ENCODE data around the gene DCDC2.
"Not testable (repeated sequence)": the region's sequence is repeated elsewhere in the genome, so short reads cannot be mapped to it uniquely, and the experiment has no call there.

The DCDC2 gene

DNA sequence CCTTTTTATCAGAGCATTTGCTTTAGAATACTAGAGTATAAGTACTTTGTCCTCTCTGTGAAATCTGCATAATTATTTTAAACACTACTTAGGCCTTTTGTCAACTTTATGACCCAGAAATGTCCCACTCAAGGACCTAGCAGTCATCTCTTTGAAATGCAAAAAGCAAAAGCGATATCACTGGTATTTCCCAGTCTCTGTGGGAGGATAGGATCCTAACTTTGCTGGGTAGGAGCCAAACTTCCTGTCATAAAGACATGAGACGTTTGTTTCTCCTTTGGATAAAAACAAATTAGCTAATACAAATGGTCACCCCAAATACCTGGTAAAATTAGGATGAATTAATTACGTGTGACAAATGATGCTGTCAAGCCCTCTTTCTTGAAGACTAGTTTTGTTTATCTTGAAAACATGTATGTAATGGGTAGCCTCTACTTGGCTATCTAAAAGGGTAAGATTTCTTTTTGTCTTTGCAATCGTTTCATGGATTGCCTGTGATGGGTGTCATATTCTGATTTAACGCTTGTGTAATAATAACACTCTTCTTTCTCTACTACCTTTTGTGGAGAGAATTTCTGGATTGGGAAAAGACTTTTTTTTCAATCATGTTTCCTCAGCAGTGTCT, 36.2 kb downstream of the DCDC2 start:
- no peak for DNase-seq (ENCODE audit: extremely low read depth, low read depth)
- TF ChIP-seq, protein P1, sequence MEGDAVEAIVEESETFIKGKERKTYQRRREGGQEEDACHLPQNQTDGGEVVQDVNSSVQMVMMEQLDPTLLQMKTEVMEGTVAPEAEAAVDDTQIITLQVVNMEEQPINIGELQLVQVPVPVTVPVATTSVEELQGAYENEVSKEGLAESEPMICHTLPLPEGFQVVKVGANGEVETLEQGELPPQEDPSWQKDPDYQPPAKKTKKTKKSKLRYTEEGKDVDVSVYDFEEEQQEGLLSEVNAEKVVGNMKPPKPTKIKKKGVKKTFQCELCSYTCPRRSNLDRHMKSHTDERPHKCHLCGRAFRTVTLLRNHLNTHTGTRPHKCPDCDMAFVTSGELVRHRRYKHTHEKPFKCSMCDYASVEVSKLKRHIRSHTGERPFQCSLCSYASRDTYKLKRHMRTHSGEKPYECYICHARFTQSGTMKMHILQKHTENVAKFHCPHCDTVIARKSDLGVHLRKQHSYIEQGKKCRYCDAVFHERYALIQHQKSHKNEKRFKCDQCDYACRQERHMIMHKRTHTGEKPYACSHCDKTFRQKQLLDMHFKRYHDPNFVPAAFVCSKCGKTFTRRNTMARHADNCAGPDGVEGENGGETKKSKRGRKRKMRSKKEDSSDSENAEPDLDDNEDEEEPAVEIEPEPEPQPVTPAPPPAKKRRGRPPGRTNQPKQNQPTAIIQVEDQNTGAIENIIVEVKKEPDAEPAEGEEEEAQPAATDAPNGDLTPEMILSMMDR (IDR thresholded peaks at IDR 0.05; ENCODE audit: low read depth, low read length), result no peak

DNA sequence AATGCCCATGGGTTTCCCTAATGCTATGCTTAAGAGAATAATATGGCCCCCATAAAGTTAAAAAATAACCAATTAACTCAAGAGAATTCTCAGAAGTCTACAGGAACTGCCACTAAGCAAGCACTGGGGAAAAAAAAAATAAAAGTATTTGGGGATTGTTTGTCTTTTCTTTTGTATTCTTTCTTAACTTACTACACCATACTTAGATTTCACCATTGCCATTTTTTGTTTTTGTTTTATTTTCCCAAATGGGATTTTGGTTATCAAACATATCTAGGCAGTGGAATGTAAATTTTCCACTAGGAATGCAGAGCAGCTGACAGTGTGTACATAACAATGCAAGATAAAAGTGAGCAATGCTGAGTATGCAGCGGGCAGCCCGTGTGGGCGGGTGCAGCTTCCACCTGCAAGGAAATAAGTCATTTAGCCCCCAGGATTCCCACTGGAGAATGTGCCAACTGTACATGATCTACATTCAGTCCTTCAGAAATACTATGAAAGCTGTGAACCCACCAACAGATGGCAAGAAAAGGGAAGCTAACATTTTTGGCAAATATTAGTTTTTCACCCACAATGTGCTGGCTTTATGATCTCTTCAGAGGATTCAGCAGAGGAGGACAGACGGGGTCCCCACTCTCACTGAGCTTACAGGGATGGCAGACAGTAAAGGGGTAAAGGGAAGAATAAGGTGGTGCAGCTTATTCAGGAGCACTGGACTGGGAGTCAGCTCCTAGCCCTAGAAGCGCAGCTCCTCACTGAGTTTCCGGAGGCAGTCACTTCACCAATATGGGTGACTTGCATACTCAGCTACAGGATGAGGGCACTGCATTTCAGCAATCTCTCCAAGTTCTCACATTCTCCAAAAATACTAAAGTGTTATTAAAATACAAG, 44.4 kb downstream of the DCDC2 start:
- no peak for DNase-seq (ENCODE audit: extremely low read depth, low read depth)
- TF ChIP-seq, protein P1 (IDR thresholded peaks at IDR 0.05; ENCODE audit: low read depth, low read length), result no peak

DNA sequence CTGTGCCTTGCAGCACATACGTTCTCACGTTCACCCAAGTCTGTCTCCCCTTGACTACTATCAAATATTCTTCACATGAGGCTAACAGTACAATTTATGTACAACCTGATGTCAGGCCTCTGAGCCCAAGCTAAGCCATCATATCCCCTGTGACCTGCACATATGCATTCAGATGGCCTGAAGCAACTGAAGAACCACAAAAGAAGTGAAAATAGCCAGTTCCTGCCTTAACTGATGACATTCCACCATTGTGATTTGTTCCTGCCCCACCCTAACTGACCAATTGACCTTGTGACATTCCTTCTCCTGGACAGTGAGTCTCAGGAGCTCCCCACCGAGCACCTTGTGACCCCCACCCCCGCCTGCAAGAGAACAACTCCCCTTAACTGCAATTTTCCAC, 46.1 kb downstream of the DCDC2 start:
- not testable (repeated sequence) for DNase-seq (ENCODE audit: extremely low read depth, low read depth)

DNA sequence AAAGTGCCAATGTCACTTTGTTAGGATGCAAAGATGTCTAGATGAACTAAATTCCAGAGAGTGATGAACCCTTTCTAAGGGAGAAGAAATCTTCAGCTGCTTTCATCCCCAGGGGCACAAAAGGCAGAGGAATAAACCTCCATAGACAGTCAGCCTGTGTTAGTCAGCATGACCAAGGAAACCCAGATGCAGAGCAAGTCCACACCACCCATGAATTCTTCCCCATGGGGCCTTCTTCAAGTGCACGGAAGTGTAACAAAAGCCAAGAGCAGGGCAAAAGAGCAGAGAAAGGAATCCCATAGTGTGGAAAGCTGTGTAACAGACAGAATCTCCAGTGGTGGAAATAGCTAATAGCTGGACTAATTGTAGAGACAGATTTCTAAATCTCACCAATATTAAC, 50.0 kb downstream of the DCDC2 start:
- TF ChIP-seq, protein P1 (IDR thresholded peaks at IDR 0.05; ENCODE audit: low read depth, low read length), result no peak

DNA sequence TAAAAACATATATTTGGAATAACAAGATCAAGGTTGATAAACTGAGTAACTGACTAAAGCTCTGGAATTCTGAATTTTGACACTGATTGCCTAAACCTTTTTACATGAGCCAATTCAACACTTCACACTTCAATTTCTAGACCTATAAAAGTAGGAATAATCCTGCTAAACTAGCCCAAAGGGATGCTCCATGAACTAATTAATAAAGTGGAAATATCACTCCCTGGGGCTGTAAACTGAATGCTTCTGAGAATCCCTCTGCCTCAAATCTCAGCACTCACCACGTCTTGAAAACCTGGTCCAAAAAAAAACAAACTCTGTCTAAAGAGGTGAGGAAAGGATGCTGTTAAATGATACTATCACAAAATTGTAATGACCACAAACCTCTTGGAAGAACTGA, 50.9 kb downstream of the DCDC2 start:
- TF ChIP-seq, protein P1 (IDR thresholded peaks at IDR 0.05; ENCODE audit: low read depth, low read length), result no peak
- no peak for DNase-seq (ENCODE audit: extremely low read depth, low read depth)

More for the DNA sequence above, 50.0 kb downstream of the DCDC2 start:
- no peak for DNase-seq (ENCODE audit: extremely low read depth, low read depth)

DNA sequence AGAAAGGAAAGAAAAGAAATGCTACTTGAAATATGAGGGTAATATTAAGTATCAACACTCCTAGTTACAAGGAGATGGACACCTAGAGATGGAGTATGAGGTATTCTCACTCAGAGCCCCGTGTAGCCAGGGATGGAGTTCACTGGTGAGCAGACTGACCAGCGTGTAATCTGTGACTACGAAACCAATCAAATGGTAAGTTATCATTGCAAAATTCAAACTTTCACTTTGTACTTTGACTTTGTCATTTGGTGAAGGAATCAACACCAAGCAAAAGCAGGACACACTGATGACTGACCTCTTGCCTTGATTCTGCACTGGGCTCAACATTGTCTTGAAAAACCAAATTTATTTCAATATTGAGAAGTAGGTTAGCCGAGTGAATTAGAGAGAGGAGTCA, 51.8 kb downstream of the DCDC2 start:
- TF ChIP-seq, protein P1 (IDR thresholded peaks at IDR 0.05; ENCODE audit: low read depth, low read length), result no peak
- DNase-seq (ENCODE audit: extremely low read depth, low read depth), result no peak

DNA sequence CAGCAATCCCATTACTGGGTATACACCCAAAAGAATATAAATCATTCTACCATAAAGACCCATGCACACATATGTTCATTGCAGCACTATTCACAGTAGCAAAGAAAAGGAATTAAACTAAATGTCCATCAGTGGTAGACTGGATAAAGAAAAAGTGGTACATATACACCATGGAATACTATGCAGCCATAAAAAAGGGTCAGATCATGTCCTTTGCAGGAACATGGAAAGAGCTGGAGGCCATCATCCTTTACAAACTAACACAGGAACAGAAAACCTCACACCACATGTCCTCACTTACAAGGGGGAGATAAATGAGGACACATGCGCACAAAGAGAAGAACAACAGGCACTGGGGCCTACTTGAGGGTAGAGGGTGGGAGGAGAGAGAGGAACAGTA, 60.9 kb downstream of the DCDC2 start:
- no peak for DNase-seq (ENCODE audit: extremely low read depth, low read depth)
- TF ChIP-seq, protein P1 (IDR thresholded peaks at IDR 0.05; ENCODE audit: low read depth, low read length), result no peak

DNA sequence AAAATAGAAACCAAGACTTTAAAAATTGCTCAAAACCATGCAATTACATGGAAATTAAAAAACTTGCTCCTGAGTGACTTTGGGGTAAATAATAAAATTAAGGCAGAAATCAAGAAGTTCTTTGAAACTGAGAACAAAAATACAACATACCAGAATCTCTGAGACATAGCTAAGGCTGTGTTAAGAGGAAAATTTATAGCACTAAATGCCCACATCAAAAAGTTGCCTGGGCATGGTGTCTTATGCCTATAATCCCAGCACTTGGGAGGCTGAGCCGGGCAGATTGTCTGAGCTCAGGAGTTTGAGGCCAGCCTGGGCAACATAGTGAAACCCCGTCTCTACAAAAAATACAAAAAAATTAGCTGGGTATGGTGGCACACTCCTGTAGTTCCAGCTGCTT, 64.0 kb downstream of the DCDC2 start:
- DNase-seq (ENCODE audit: extremely low read depth, low read depth), result not testable (repeated sequence)
